Superior temporal gyrus (tissue), 1 donor: Measurements from ENCODE around the gene NTNG2.
"Not testable (repeated sequence)": the region's sequence is repeated elsewhere in the genome, so short reads cannot be mapped to it uniquely, and the experiment has no call there.

Experiments
- DNase-seq: peaks from one replicate; pipeline ENCODE4 v3.0.0-alpha.2; 2016; ENCODE audit errors: extremely low spot score

NTNG2 gene

DNA sequence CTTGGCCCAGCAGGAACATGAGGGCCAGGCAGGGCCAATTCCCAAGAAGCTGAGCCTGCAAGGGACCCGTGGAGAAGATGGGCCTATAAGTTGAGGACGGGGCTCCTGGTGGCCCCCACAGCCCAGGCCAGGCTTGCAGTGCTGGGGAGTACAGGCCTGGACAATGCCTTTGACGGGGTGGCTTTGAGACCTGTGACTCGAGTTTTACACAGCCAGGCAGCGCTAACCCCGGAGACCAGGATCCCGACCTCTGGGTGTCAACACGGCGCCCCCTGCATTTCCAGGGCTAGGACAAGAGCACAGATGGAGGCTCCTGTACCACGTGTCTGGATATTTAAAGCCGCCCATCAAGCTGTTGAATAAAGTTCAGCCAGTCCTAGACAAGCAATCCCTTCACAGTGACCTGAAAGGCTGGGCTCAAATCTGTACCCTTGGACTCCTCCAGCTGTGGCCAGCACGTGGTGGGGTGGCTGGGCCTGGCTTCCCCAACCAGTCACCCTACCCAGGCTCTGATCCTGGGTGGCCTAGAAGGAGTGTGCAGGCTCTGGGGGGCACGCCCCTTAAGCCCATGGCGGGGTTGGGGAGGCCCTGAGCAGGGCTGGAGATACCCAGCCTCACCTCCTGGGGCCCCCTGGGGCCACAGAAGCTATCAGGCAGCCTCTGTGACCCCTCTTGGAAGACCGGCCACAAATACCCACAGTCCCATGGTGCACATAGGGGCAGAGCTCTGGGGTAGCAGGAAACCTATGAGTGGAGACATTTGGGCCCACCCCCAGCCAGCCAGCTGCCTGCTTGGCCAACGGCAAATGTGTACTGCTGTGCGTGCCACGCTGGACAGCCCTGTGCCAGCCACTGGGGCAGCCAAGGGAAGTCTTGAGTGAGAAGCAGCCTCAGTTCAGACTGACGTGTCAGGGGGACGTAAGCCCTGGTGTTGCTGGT lies 88.7 kb downstream of the NTNG2 start:
- DNase-seq = no peak

DNA sequence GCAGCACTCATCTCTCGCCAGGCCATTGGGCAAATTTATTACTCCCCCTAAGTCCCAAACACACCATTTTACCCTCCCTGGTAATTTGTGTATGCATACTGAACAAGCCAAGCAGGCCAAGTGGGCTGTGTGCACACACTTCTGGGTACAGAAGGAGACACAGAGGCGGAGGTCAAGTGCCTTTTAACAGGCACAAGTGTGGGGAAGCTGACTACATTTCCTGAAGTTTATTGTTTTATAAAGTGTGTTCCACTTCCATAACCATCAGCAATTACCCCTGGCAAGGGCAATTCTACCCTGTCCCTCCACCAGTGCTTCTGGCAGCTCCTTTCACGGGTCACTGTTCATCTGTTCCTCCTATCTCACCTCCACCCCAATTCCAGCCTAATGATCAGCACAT lies 99.0 kb downstream of the NTNG2 start:
- no peak for DNase-seq

DNA sequence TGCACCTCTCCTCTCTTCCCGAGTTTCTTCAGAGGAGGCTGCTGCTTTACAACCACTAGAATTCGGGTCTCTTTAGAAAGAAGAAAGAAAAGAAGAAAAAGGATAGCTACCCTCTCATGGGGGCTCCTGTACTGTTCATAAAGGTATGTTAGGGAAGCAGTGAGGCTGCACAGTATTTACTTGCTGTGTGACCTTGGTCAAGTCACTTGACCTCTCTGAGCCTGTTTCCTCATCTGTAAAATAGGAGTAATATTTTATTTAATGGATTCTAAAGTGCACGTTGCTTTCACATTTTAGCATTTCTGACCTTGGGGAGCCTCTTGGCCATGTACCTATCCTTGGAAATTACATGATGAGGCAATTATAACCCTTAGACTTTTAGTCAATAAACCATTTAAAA lies 104.2 kb downstream of the NTNG2 start:
- DNase-seq = no peak

GRCh38 chr9:132267660-132268059 lies 105.8 kb downstream of the NTNG2 start:
- DNase-seq = no peak

DNA sequence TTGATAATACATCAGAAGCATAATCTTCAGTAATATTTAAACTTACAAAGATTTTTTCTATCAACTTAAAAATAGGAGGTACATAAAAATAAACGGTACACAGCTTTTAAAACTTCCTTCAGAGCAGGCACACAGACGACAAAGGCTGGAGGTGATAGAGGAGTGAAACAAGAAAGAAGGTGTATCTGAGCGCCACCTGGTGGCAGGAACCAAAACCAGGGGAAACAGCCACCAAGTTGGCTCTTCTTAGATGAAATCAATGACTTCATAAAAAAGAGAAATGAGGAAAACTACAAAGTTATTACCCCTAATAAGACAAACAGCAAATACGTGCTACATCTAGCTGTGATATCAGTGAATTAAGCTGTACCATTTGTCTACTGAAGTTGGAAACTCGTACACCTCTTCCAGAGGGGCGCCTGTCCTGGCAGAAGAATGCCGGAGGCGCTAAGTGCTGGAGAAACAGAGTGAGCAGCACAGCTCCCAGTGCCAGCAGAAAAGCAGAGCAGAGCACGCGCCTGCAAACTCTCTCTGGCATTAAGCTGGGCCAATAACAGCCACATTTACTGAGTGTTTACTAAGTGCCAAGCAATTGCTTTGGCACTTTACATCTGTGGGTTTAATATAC lies 107.0 kb downstream of the NTNG2 start:
- peak; percentile 86 for DNase-seq

DNA sequence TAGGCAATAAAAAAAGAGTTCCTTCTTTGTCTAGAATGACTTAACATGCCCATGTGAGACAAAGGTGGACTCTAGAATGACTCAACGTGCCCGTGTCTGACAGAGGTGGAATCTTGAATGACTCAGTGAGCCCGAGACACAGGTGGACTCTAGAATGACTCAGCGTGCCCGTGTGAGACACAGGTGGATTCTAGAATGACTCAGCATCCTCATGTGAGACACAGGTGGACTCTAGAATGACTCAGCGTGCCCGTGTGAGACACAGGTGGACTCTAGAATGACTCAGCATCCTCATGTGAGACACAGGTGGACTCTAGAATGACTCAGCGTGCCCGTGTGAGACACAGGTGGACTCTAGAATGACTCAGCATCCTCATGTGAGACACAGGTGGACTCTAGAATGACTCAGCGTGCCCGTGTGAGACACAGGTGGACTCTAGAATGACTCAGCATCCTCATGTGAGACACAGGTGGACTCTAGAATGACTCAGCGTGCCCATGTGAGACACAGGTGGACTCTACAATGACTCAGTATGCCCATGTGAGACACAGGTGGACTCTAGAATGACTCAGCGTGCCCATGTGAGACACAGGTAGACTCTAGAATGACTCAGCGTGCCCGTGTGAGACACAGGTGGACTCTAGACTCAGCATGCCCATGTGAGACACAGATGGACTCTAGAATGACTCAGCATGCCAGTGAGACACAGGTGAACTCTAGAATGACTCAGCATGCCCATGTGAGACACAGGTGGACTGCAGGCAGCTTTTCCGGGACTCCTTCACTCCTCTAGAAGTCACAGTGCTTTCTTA lies 108.1 kb downstream of the NTNG2 start:
- DNase-seq = not testable (repeated sequence)

DNA sequence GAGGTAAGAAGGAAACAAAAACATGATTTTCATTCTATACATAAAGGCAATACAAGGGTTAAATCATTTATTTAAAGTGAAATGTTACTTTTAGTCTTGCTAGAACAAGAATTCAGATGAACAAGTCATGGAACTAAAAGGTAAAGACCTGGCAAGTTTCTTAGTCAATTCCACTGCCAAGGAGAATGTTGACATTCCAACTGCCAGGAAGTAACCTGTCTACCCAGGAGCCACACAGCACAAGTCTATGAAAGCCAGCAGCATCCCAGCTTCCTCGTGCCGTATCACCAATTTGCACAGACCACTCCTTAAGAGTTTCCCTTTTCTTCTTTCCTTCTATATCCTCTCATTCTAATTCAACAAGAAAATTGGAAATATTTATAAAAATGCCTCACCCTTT lies 113.0 kb downstream of the NTNG2 start:
- DNase-seq = no peak

DNA sequence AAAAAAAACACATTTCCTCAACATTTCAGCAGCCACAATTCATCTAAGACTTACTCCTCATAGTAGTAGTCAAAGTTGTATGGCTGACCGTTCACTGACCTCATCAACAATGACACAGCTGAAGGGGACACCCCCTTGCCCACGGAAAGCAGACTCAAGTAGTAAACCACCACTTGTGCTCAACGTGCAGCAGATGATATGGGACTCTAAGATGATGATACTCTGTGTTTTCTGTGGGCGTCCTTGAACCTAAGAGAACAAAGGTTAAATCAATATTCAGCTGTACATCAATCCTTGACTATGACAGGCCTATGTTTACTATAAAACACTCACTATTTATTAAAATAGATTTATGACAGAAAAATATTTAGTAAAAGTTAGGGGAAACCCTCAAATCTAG lies 121.3 kb downstream of the NTNG2 start:
- no peak for DNase-seq

- peak; percentile 33 for DNase-seq
These were observed 122.0 kb downstream of the NTNG2 start for GRCh38 chr9:132283863-132284262.

DNA sequence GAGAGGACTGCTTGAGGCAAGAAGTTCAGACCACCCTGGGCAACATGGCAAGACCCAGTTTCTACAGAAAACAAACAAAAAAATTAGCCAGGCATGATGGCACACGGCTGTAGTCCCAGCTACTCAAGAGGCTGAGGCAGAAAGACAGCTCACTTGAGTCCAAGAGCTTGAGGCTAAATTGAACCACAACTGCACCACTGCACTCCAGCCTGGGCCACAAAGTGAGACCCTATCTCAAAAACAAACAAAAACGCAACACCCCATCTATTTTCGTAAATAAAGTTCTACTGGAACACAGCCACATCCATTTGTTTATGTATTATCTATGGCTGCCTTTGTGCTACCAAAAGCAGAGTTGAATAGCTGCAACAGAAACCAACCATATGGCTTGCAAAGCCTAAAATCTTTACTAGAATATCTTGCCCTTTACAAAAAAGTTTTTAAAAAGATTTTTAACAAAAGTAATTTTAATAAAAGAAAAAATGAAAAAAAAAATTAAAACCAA lies 125.5 kb downstream of the NTNG2 start:
- no peak for DNase-seq

DNA sequence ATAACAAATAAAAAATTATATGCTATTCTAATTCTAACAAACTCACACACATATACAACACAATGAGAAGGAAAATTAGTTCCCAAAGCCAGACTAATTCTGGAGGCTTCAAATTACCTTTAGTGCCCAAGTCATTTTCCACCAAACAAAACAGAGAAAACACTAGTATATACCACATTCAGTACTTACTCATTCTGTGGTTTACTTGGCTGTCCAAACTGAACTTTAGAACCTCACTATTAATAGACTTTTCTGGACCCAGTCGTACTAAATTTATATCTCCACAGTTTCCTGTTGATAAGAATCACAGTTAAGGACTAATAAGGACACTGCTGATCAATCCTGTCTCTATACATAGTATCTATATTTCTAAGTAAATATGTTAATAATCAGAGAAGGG lies 126.5 kb downstream of the NTNG2 start:
- no peak for DNase-seq

- no peak for DNase-seq
These were observed 127.1 kb downstream of the NTNG2 start for GRCh38 chr9:132288966-132289365.

GRCh38 chr9:132293145-132293721 lies 131.4 kb downstream of the NTNG2 start:
- DNase-seq = no peak
